ENCODE data around the gene APOBEC2.
A peak's percentile ranks its signal among the peaks of the same experiment; 100 is the strongest.

APOBEC2 gene

DNA sequence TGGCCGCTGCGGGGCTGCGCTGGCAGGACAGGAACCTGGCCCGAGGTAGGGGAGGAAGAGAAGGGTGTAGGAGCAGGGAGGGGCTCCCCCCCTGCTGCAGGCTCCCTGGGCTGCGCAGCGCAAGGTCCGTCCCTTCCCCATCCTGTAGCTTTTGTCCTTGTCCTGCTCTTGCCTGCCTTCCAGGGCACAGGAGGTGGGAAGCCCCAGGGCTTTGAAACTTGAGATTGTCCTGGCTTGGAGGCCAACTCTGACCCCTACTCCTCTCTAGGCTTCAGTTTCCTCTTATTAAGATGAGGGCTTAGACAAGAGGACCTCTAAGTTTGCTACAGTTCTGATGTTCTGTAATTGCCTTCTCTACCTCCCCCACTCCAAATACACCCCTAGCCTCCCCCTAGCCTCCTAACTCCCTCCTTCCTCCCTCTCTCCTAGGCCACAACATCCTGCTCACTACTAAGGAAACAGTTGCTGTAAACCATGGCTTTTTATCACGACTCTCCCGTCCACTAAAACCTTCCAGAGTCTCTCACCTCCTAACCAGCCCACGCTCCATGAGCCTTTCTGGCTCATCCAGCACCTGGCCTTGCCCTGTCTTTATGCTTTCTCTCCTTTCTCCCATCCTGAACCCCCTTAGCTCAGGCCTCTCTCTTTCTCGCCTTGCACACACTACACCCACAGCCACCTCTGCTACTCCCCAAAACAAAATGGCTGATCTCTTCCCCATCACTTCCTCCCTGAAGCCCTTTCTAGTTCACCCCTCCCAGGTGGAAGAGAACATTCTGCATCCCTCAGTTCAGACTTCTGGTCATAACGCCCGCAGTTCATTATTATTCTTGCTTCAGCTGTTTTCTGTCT lies 24.2 kb upstream of the APOBEC2 start:
- Histone ChIP-seq H3K4me3 (ENCODE audit: low read depth, low read length) (peak overlapping the region; percentile 64), H3K9ac (ENCODE audit: low read length) (no peak overlapping the region), H3K4ac (ENCODE audit: low read depth, low read length) (peak overlapping the region; percentile 73), H4K8ac (ENCODE audit: low read depth, low read length) (peak overlapping the region; percentile 96), H2AFZ (ENCODE audit: insufficient read depth, low read length, poor library complexity) (peak overlapping the region; percentile 80), H3K79me2 (ENCODE audit: control insufficient read depth, insufficient read depth, low read length, poor library complexity) (peaks cover 4% of the 10 kb centered on the region), H3K27me3 (ENCODE audit: insufficient read depth, low read length) (no peaks in the 10 kb centered on the region), H4K91ac (ENCODE audit: low read depth, low read length) (peak overlapping the region; percentile 90), H2AK5ac (ENCODE audit: low read length) (peak overlapping the region; percentile 57), H3K18ac (ENCODE audit: low read length) (peak overlapping the region; percentile 73), H3K4me1 (ENCODE audit: control insufficient read depth in 1 of 2, insufficient read depth in 2 of 2, low read length in 2 of 2) (peaks cover 5 to 9% of the 10 kb centered on the region in 2 experiments), H3K14ac (ENCODE audit: low read length) (peak overlapping the region; percentile 94), H4K12ac (ENCODE audit: low read depth, low read length) (peak overlapping the region; percentile 89), H3K23ac (ENCODE audit: low read length) (no peak overlapping the region), H2BK120ac (ENCODE audit: insufficient read depth, low read length, poor library complexity) (peak overlapping the region; percentile 90), H3K9me3 (ENCODE audit: insufficient read depth, low read depth, low read length) (no peaks in the 10 kb centered on the region), H3K36me3 (ENCODE audit: control insufficient read depth in 1 of 2, insufficient read depth in 2 of 2, low read length in 2 of 2) (no peaks in the 10 kb centered on the region), H2BK12ac (ENCODE audit: low read length) (peak overlapping the region; percentile 52), H3K4me2 (ENCODE audit: low read length) (peak overlapping the region; percentile 77), H2BK5ac (ENCODE audit: low read depth, low read length, poor library complexity) (peak overlapping the region; percentile 47), H3K79me1 (ENCODE audit: low read length) (peaks cover 5% of the 10 kb centered on the region), H3K27ac (ENCODE audit: low read depth, low read length) (peak overlapping the region; percentile 0)
- no peak for DNase-seq
- no CpG with 5 or more reads among the region's 13 CpGs for WGBS (ENCODE audit: extremely low coverage, insufficient coverage, insufficient read length)

DNA sequence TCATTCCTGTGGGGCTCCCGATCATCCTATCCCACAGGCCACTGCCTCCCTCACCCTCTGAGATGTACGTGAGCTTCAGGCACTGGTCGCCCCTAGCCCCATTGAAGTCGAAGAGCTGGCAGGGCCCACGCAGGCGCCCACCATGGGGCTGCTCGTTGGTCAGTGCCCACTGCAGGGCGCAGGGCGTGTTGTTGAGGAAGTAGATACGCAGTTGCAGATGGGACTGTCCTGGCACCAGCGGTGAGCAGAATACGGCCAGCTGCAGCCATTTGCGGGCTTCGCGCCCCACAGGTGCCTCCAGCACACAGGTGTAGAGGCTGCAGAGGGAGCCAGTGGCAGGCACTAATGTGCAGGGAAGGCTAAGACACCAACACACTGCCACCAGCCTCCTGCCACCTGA lies 20.2 kb upstream of the APOBEC2 start:
- no CpG with 5 or more reads among the region's 15 CpGs for WGBS (ENCODE audit: extremely low coverage, insufficient coverage, insufficient read length)
- no peak overlapping the region for H4K8ac ChIP-seq (ENCODE audit: low read depth, low read length)
- H3K36me3 ChIP-seq (ENCODE audit: control insufficient read depth in 1 of 2, insufficient read depth in 2 of 2, low read length in 2 of 2): no peaks in the 10 kb centered on the region
- peaks cover 5% of the 10 kb centered on the region for H3K79me1 ChIP-seq (ENCODE audit: low read length)
- H4K12ac ChIP-seq (ENCODE audit: low read depth, low read length): no peak overlapping the region
- H3K4me3 ChIP-seq (ENCODE audit: low read depth, low read length): no peak overlapping the region
- peaks cover 4% of the 10 kb centered on the region for H3K79me2 ChIP-seq (ENCODE audit: control insufficient read depth, insufficient read depth, low read length, poor library complexity)
- no peak overlapping the region for H3K9ac ChIP-seq (ENCODE audit: low read length)
- no peak overlapping the region for H3K4me2 ChIP-seq (ENCODE audit: low read length)
- no peak overlapping the region for H2BK120ac ChIP-seq (ENCODE audit: insufficient read depth, low read length, poor library complexity)
- no peak overlapping the region for H2BK5ac ChIP-seq (ENCODE audit: low read depth, low read length, poor library complexity)
- no peaks in the 10 kb centered on the region for H3K27me3 ChIP-seq (ENCODE audit: insufficient read depth, low read length)
- no peak overlapping the region for H2BK12ac ChIP-seq (ENCODE audit: low read length)
- H3K23ac ChIP-seq (ENCODE audit: low read length): no peak overlapping the region
- peaks cover 1% of the 10 kb centered on the region for H3K9me3 ChIP-seq (ENCODE audit: insufficient read depth, low read depth, low read length)
- peaks cover 5 to 12% of the 10 kb centered on the region in 2 experiments for H3K4me1 ChIP-seq (ENCODE audit: control insufficient read depth in 1 of 2, insufficient read depth in 2 of 2, low read length in 2 of 2)
- H3K14ac ChIP-seq (ENCODE audit: low read length): no peak overlapping the region
- H4K91ac ChIP-seq (ENCODE audit: low read depth, low read length): no peak overlapping the region
- no peak overlapping the region for H3K18ac ChIP-seq (ENCODE audit: low read length)
- H2AK5ac ChIP-seq (ENCODE audit: low read length): no peak overlapping the region
- H2AFZ ChIP-seq (ENCODE audit: insufficient read depth, low read length, poor library complexity): no peak overlapping the region
- H3K27ac ChIP-seq (ENCODE audit: low read depth, low read length): no peak overlapping the region
- no peak for DNase-seq
- no peak overlapping the region for H3K4ac ChIP-seq (ENCODE audit: low read depth, low read length)

- H4K12ac ChIP-seq (ENCODE audit: low read depth, low read length): no peak overlapping the region
- no peak overlapping the region for H4K91ac ChIP-seq (ENCODE audit: low read depth, low read length)
- no peak overlapping the region for H3K4me3 ChIP-seq (ENCODE audit: low read depth, low read length)
- no peak overlapping the region for H3K23ac ChIP-seq (ENCODE audit: low read length)
- H3K18ac ChIP-seq (ENCODE audit: low read length): no peak overlapping the region
- H3K4ac ChIP-seq (ENCODE audit: low read depth, low read length): no peak overlapping the region
- no peak overlapping the region for H3K27ac ChIP-seq (ENCODE audit: low read depth, low read length)
- H3K9me3 ChIP-seq (ENCODE audit: insufficient read depth, low read depth, low read length): peaks cover 1% of the 10 kb centered on the region
- no peak overlapping the region for H3K4me2 ChIP-seq (ENCODE audit: low read length)
- no peak overlapping the region for H2AK5ac ChIP-seq (ENCODE audit: low read length)
- H2BK12ac ChIP-seq (ENCODE audit: low read length): no peak overlapping the region
- H2BK5ac ChIP-seq (ENCODE audit: low read depth, low read length, poor library complexity): no peak overlapping the region
- no peak overlapping the region for H4K8ac ChIP-seq (ENCODE audit: low read depth, low read length)
- H3K4me1 ChIP-seq (ENCODE audit: control insufficient read depth in 1 of 2, insufficient read depth in 2 of 2, low read length in 2 of 2): peaks cover 0 to 6% of the 10 kb centered on the region in 2 experiments
- WGBS (ENCODE audit: extremely low coverage, insufficient coverage, insufficient read length): no CpG with 5 or more reads among the region's 13 CpGs
- no peak overlapping the region for H2AFZ ChIP-seq (ENCODE audit: insufficient read depth, low read length, poor library complexity)
- no peaks in the 10 kb centered on the region for H3K79me1 ChIP-seq (ENCODE audit: low read length)
- H3K79me2 ChIP-seq (ENCODE audit: control insufficient read depth, insufficient read depth, low read length, poor library complexity): no peaks in the 10 kb centered on the region
- H3K14ac ChIP-seq (ENCODE audit: low read length): no peak overlapping the region
- no peak overlapping the region for H3K9ac ChIP-seq (ENCODE audit: low read length)
- no peak for DNase-seq
- H3K27me3 ChIP-seq (ENCODE audit: insufficient read depth, low read length): no peaks in the 10 kb centered on the region
- H3K36me3 ChIP-seq (ENCODE audit: control insufficient read depth in 1 of 2, insufficient read depth in 2 of 2, low read length in 2 of 2): no peaks in the 10 kb centered on the region
- H2BK120ac ChIP-seq (ENCODE audit: insufficient read depth, low read length, poor library complexity): no peak overlapping the region
These were observed 19.2 kb upstream of the APOBEC2 start for GRCh38 chr6:41033776-41034175.

GRCh38 chr6:41036186-41036585 lies 16.8 kb upstream of the APOBEC2 start:
- Histone ChIP-seq H2BK12ac (ENCODE audit: low read length) (no peak overlapping the region), H3K27ac (ENCODE audit: low read depth, low read length) (no peak overlapping the region), H3K14ac (ENCODE audit: low read length) (no peak overlapping the region), H3K36me3 (ENCODE audit: control insufficient read depth in 1 of 2, insufficient read depth in 2 of 2, low read length in 2 of 2) (no peaks in the 10 kb centered on the region), H4K8ac (ENCODE audit: low read depth, low read length) (no peak overlapping the region), H3K18ac (ENCODE audit: low read length) (no peak overlapping the region), H2AFZ (ENCODE audit: insufficient read depth, low read length, poor library complexity) (no peak overlapping the region), H4K91ac (ENCODE audit: low read depth, low read length) (no peak overlapping the region), H2BK5ac (ENCODE audit: low read depth, low read length, poor library complexity) (no peak overlapping the region), H3K79me2 (ENCODE audit: control insufficient read depth, insufficient read depth, low read length, poor library complexity) (no peaks in the 10 kb centered on the region), H3K79me1 (ENCODE audit: low read length) (no peaks in the 10 kb centered on the region), H3K4me1 (ENCODE audit: control insufficient read depth in 1 of 2, insufficient read depth in 2 of 2, low read length in 2 of 2) (peaks cover 12% of the 10 kb centered on the region in 2 experiments), H3K23ac (ENCODE audit: low read length) (no peak overlapping the region), H3K27me3 (ENCODE audit: insufficient read depth, low read length) (no peaks in the 10 kb centered on the region), H2AK5ac (ENCODE audit: low read length) (no peak overlapping the region), H2BK120ac (ENCODE audit: insufficient read depth, low read length, poor library complexity) (no peak overlapping the region), H4K12ac (ENCODE audit: low read depth, low read length) (no peak overlapping the region), H3K9me3 (ENCODE audit: insufficient read depth, low read depth, low read length) (peaks cover 1% of the 10 kb centered on the region), H3K4me3 (ENCODE audit: low read depth, low read length) (no peak overlapping the region), H3K4ac (ENCODE audit: low read depth, low read length) (no peak overlapping the region), H3K4me2 (ENCODE audit: low read length) (no peak overlapping the region), H3K9ac (ENCODE audit: low read length) (no peak overlapping the region)
- no peak for DNase-seq
- no CpG with 5 or more reads among the region's 3 CpGs for WGBS (ENCODE audit: extremely low coverage, insufficient coverage, insufficient read length)
